Mesothelial cell of epicardium (in vitro differentiated cells): ENCODE measurements around the gene MRPL24. TPM values are rescaled to one million over a fixed set of nuclear protein-coding genes. Genes with fewer than 3 reads are reported as not detected.

Source experiments
- DNase-seq, 2 experiments: peaks; one replicate each; pipeline ENCODE4 v3.0.0; 2021; ENCODE audit warnings: low spot score in 2 of 2; ENCODE audit not compliant: unreplicated experiment in 2 of 2
- H3K27ac Mint-ChIP-seq: 2 replicates; pipeline ENCODE4 v1.8.0; 2021; ENCODE audit warnings: mixed read lengths
- H3K27me3 Mint-ChIP-seq: 2 replicates; pipeline ENCODE4 v1.8.0; 2021; ENCODE audit warnings: low read depth, mixed read lengths
- H3K36me3 Mint-ChIP-seq: 2 replicates; pipeline ENCODE4 v1.8.0; 2021; ENCODE audit warnings: mixed read lengths
- H3K4me1 Mint-ChIP-seq: 2 replicates; pipeline ENCODE4 v1.8.0; 2021; ENCODE audit warnings: mixed read lengths
- H3K4me3 Mint-ChIP-seq: 2 replicates; pipeline ENCODE4 v1.8.0; 2021; ENCODE audit warnings: mild to moderate bottlenecking, moderate library complexity, mixed read lengths
- H3K9me3 Mint-ChIP-seq: 2 replicates; pipeline ENCODE4 v1.8.0; 2021; ENCODE audit warnings: mixed read lengths
- total RNA-seq: library from RNA; stranded (reverse); gene quantifications from 3 replicates; pipeline ENCODE4 v1.2.1, GENCODE V29; 2021
- TF ChIP-seq, protein P1 (sequence below): fragments of 200-600 bp; sonication (generic); IDR thresholded peaks from one replicate; pipeline ENCODE4 v1.5.0; 2021; ENCODE audit warnings: antibody characterized with exemption; ENCODE audit not compliant: unreplicated experiment

MRPL24 gene
- total RNA-seq, 1 donor from 2014 or later = 35.5 TPM

DNA sequence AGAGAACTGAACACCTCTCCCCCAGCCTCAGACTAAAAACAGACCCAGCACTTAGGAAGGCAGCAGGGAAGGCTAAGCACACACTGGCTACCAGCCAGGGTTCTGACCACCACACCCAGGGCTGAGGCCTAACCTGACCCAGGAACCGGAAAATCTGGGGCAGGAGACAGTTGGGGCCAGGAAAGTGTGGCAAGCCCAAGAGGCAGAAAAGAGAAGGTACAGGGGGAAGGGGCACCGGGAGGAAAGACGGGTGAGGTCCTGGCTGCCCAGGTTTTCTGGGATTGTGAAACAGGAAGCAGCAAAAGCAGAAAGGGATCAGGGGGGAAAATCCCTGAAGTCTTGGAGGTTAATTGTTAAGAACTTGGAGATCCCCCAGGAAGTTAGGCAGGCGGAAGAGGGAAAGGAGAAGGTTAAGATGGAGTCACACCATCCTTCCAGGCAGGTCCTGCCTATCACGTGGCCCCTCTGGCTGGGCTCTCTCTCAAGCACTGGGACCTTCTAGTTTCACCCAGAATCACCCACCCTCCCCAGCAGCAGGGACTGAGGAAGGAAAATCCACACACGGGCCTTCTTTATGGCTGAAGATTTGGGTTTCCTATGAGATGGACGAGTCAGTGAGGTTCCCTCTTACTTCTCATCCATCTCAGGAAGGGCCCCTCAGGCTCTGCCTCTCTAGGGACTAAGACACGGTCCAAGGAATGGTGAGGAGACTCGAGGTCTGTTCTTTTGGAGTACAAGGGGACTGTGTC lies 8.0 kb upstream of the MRPL24 start:
- TF ChIP-seq, protein P1, sequence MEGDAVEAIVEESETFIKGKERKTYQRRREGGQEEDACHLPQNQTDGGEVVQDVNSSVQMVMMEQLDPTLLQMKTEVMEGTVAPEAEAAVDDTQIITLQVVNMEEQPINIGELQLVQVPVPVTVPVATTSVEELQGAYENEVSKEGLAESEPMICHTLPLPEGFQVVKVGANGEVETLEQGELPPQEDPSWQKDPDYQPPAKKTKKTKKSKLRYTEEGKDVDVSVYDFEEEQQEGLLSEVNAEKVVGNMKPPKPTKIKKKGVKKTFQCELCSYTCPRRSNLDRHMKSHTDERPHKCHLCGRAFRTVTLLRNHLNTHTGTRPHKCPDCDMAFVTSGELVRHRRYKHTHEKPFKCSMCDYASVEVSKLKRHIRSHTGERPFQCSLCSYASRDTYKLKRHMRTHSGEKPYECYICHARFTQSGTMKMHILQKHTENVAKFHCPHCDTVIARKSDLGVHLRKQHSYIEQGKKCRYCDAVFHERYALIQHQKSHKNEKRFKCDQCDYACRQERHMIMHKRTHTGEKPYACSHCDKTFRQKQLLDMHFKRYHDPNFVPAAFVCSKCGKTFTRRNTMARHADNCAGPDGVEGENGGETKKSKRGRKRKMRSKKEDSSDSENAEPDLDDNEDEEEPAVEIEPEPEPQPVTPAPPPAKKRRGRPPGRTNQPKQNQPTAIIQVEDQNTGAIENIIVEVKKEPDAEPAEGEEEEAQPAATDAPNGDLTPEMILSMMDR = no peak
- DNase-seq = no peak
- Mint-ChIP-seq H3K9me3 (no peaks in the 10 kb centered on the region), H3K4me1 (peaks cover 56% of the 10 kb centered on the region), H3K4me3 (peak overlapping the region; percentile 84), H3K27me3 (no peaks in the 10 kb centered on the region), H3K36me3 (peaks cover 6% of the 10 kb centered on the region), H3K27ac (peak overlapping the region; percentile 100)

DNA sequence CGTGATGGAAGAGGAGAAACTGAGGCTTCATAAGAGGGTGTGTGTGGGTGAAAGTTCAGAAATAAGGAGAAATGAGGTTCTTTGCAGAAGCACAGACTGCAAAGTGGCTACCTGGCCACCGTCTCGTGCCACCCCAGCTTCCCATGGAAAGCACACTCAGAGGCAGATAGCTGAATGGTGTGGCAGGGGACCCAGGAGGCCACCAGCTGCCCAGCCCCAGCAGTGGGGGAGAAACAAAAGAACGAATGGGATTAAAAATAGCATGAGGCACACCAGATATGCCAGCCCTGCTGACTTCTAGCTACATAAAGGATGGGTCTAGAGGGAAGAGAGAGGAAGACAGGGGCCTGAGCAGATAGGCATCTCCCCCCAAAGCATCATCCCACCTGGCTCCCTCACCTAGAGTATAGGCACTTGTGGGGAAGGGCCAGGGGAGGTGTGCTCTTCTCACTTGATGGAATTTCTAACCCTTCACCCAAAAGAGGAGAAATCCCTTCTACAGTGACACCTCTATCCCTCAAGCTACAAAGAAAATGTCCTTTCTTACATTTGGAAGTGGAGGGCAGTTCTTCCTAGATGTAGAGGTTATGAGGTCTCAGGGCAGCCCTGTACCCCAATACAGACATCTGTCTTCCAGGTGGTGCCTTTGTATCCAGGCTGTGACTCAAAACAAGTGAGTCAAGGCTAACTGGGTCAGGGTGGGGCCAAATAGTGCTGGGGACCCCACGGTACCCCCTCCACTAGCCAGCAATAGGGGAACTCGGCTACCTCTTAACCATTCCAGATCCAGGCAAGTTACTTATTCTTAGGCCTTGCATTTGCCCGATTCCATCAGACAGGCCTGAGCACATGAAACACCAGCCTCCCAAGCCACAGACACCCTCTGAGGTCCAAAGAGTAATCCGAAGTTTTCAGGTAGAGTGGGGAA lies 7.1 kb upstream of the MRPL24 start:
- H3K9me3 Mint-ChIP-seq = no peaks in the 10 kb centered on the region
- H3K27me3 Mint-ChIP-seq = no peaks in the 10 kb centered on the region
- peak overlapping the region; percentile 100 for H3K27ac Mint-ChIP-seq
- H3K4me1 Mint-ChIP-seq = peaks cover 56% of the 10 kb centered on the region
- TF ChIP-seq, protein P1 = no peak
- no peak for DNase-seq
- H3K36me3 Mint-ChIP-seq = peaks cover 8% of the 10 kb centered on the region
- peak overlapping the region; percentile 84 for H3K4me3 Mint-ChIP-seq

DNA sequence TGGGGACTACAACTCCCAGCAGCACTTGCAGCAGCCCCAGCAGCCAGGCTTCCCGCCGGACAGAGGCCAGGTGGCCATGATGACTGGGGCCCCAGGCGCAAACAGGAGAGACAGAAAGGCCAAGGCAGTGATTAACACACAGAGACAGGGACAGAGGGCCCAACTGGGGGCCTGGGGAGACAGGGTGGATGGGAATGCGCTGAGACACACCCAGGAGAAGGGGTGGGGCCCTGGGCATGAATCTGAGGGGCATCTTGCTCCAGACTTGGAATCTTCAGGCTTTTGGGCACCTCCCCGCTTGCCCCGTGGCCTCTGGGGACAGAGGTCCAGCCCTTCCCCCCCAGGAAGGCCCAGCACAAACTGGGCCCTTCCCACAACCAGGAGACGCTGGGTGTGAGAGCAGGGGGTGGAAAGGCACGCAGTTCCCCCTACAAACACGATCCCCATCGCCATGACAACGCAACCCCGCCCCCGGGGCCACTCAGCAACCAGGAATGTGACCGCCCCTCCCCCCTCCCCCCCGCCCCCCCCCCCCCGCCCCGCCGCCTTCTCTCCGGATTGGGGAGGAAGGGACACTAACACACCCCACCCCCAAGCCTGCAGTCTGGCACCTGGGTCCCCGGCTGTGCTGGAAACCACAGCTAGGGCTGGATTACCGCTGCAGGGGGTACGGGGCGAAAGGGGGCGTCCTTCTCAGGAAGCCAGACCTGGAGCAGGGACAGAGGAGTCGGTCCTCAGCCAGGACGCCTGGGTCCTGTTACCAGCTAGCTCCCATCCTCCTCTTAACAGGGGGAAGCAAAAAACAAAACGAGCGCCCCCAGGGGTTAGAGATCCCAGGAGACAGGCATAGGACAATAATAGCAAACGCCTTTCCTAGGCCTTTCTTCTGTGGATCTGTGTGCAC lies 6.1 kb upstream of the MRPL24 start:
- H3K27ac Mint-ChIP-seq = peak overlapping the region; percentile 100
- H3K9me3 Mint-ChIP-seq = no peaks in the 10 kb centered on the region
- H3K4me1 Mint-ChIP-seq = peaks cover 50% of the 10 kb centered on the region
- H3K27me3 Mint-ChIP-seq = no peaks in the 10 kb centered on the region
- DNase-seq = peak; percentile 88 to 94
- peak overlapping the region; percentile 84 for H3K4me3 Mint-ChIP-seq
- H3K36me3 Mint-ChIP-seq = peaks cover 12% of the 10 kb centered on the region
- TF ChIP-seq, protein P1 = no peak

DNA sequence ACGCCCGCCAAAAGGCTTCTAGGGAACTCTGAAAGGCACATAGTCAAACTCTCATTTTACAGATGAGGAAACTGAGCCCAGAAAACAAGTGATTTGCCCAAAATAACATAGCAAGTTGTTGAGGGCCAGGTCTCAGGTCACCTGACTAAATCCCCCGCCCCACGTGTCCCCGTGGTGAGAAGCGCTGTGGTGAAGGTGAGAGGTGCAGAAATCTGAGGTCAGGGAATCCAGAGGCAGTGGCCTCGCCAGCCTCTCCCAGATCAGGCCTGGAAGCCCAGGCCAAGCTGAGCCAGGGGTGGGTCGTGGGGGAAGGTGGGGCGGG lies 5.5 kb upstream of the MRPL24 start:
- Mint-ChIP-seq H3K4me3 (peak overlapping the region; percentile 84), H3K27ac (peak overlapping the region; percentile 100), H3K27me3 (no peaks in the 10 kb centered on the region), H3K9me3 (no peaks in the 10 kb centered on the region), H3K4me1 (peaks cover 54% of the 10 kb centered on the region), H3K36me3 (peaks cover 14% of the 10 kb centered on the region)
- TF ChIP-seq, protein P1 = no peak
- no peak for DNase-seq

DNA sequence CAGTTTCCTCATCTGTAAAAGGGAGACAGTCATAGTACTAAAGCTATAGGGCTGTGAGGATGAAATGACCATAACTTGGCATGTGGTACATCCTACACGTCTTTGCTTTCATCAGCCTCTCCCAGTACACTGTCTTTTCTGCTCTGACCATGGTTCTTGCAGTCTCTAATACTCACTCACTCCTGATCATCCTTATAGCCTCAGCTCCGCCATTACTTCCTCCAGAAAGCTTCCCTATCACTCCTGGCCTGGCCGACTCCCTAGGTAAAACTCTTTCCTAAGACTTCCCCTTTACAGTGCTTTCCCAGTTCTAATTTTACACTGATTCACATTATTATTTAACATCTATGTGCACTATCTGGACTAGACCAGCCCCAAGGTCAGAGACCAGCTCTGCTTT lies 5.0 kb upstream of the MRPL24 start:
- Mint-ChIP-seq H3K27me3 (no peaks in the 10 kb centered on the region), H3K4me3 (peak overlapping the region; percentile 84), H3K27ac (peak overlapping the region; percentile 100), H3K9me3 (no peaks in the 10 kb centered on the region), H3K4me1 (peaks cover 58% of the 10 kb centered on the region), H3K36me3 (peaks cover 16% of the 10 kb centered on the region)
- no peak for DNase-seq
- TF ChIP-seq, protein P1 = no peak
